ENCODE data around the gene FOXRED2. TPM values are rescaled to one million over a fixed set of nuclear protein-coding genes. Genes with fewer than 3 reads are reported as not detected.

The FOXRED2 gene
- total RNA-seq, 1 experiment from 2014 or later, result 220 TPM

DNA sequence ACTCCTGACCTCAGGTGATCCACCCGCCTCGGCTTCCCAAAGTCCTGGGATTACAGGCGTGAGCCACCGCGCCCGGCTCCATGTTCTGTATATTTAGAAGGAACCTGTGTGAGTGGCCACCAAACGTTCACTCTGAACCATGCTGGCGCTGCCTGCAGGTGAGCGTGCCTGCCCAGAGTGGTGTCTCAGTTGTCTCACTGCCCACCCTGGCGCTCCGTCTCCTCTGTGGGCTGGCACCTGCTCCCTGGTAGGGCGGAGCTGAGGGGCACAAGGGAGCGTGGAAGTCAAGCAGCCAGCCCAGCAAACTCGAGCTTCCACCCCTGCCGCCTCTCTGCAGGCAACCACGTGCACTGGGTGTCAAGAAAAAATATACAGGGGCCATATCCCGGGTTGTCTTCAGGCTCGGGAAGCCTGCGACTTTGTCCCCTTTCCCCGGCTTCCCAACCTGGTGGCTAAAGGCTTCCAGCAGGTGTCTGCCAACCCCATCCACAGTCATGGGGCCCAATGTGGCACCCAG is 42.1 kb downstream of the FOXRED2 start:
- Mint-ChIP-seq H3K27me3 (ENCODE audit: insufficient read depth, unreplicated experiment) (no peaks in the 10 kb centered on the region), H3K4me1 (ENCODE audit: low read depth, unreplicated experiment) (peaks cover 9% of the 10 kb centered on the region), H3K36me3 (ENCODE audit: insufficient read depth, unreplicated experiment) (peaks cover 25% of the 10 kb centered on the region), H3K4me3 (ENCODE audit: unreplicated experiment) (no peak overlapping the region), H3K9me3 (ENCODE audit: unreplicated experiment) (no peaks in the 10 kb centered on the region), H3K27ac (ENCODE audit: unreplicated experiment) (no peak overlapping the region)
- TF ChIP-seq, protein P1, sequence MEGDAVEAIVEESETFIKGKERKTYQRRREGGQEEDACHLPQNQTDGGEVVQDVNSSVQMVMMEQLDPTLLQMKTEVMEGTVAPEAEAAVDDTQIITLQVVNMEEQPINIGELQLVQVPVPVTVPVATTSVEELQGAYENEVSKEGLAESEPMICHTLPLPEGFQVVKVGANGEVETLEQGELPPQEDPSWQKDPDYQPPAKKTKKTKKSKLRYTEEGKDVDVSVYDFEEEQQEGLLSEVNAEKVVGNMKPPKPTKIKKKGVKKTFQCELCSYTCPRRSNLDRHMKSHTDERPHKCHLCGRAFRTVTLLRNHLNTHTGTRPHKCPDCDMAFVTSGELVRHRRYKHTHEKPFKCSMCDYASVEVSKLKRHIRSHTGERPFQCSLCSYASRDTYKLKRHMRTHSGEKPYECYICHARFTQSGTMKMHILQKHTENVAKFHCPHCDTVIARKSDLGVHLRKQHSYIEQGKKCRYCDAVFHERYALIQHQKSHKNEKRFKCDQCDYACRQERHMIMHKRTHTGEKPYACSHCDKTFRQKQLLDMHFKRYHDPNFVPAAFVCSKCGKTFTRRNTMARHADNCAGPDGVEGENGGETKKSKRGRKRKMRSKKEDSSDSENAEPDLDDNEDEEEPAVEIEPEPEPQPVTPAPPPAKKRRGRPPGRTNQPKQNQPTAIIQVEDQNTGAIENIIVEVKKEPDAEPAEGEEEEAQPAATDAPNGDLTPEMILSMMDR (IDR thresholded peaks at IDR 0.05; ENCODE audit: insufficient read depth in 1 of 2, low read depth in 1 of 2, low read length in 1 of 2, severe bottlenecking in 1 of 2, unreplicated experiment in 1 of 2), result no peak
- peaks cover 30% of the 10 kb centered on the region for H3K4me1 ChIP-seq
- H3K9me3 ChIP-seq, result no peaks in the 10 kb centered on the region
- no peaks in the 10 kb centered on the region for H3K27me3 ChIP-seq (replicated peaks; ENCODE audit: control insufficient read depth, insufficient read depth, low read length)
- POLR2A ChIA-PET, result no interaction called here
- CTCF ChIA-PET, result no interaction called here
- no peak for DNase-seq
- H3K36me3 ChIP-seq (ENCODE audit: control insufficient read depth, insufficient read depth, low read length), result no peaks in the 10 kb centered on the region
- no TSS peak for BruUV-seq (replicated peaks)
- no peak overlapping the region for H3K4me3 ChIP-seq (ENCODE audit: low read depth, low read length)
- intact Hi-C loops (cut with micrococcal nuclease; ENCODE audit: unreplicated experiment), result no loop called here

DNA sequence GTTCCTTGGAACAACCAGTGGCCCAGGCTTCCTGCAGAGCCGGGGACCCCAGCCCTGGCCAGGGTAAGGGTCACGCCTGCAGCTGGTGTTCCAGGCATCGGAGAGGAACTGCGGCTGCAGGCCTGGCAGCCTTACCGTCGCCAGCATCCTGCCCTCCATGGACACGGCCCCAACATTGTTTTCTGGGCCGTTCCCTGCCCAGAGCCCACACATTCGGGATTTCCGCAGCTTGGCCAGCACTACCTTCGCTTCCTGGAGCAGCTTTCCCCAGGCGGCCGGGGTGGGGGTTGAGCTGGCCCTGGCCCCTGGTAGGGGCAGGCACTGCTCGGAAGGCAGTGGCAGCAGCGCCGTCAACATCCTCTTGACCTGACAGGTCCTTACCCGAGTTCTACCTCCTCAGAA is 43.1 kb downstream of the FOXRED2 start:
- Mint-ChIP-seq H3K9me3 (ENCODE audit: unreplicated experiment) (no peaks in the 10 kb centered on the region), H3K4me3 (ENCODE audit: unreplicated experiment) (no peak overlapping the region), H3K27ac (ENCODE audit: unreplicated experiment) (no peak overlapping the region), H3K36me3 (ENCODE audit: insufficient read depth, unreplicated experiment) (peaks cover 21% of the 10 kb centered on the region), H3K4me1 (ENCODE audit: low read depth, unreplicated experiment) (peaks cover 9% of the 10 kb centered on the region), H3K27me3 (ENCODE audit: insufficient read depth, unreplicated experiment) (no peaks in the 10 kb centered on the region)
- H3K9me3 ChIP-seq, result no peaks in the 10 kb centered on the region
- POLR2A ChIA-PET, result no interaction called here
- DNase-seq, result no peak
- H3K27me3 ChIP-seq (replicated peaks; ENCODE audit: control insufficient read depth, insufficient read depth, low read length), result no peaks in the 10 kb centered on the region
- CTCF ChIA-PET, result no interaction called here
- H3K36me3 ChIP-seq (ENCODE audit: control insufficient read depth, insufficient read depth, low read length), result no peaks in the 10 kb centered on the region
- TF ChIP-seq, protein P1 (IDR thresholded peaks at IDR 0.05; ENCODE audit: insufficient read depth in 1 of 2, low read depth in 1 of 2, low read length in 1 of 2, severe bottlenecking in 1 of 2, unreplicated experiment in 1 of 2), result no peak
- no peak overlapping the region for H3K4me3 ChIP-seq (ENCODE audit: low read depth, low read length)
- peaks cover 40% of the 10 kb centered on the region for H3K4me1 ChIP-seq
- intact Hi-C loops (cut with micrococcal nuclease; ENCODE audit: unreplicated experiment), result no loop called here
- BruUV-seq (replicated peaks), result no TSS peak

DNA sequence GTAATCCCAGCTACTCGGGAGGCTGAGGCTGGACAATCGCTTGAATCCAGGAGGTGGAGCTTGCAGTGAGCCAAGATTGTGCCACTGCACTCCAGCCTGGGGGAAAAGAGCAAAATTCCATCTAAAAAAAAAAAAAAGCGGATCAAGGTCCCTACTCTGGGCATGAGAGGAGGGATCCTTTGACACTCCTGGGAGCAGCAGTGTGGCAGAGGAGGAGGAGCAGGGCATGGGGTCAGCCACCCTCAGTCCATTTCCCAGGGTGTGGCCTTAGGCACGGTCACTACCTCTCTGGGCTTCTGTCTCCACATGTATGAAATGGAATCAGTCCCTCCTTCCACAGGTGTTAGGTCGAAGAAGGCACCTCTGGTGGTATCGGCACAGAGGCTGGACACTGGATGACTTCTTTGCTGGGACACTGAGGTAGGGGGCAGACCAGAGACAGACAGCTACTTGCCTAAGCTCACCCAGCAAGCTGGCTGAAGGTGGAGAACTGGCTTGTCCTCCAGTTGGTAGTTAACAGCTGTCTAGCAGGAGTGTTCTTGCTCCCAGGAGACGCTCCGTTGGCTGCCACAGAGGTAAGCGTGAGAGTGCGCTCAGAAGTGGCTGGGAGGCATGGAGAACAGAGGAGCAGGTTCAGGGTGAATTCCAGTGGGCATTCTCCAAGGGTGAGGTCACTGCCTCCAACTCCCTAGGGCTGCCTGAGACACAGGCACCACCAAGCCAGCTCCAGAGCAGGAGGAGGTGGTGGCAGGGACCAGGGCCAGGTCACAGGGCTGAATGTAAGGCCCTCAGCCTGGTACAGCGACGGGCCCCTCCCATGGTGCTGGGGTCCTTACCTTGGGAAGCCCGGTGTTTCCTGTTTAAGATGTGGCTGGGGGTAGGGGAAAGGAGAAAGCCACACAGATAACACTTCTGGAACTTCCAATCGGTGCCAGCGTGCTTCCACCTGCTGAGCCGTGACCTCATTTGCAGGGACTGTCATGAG is 44.9 kb downstream of the FOXRED2 start:
- H3K36me3 ChIP-seq (ENCODE audit: control insufficient read depth, insufficient read depth, low read length), result no peaks in the 10 kb centered on the region
- Mint-ChIP-seq H3K4me1 (ENCODE audit: low read depth, unreplicated experiment) (peaks cover 14% of the 10 kb centered on the region), H3K27ac (ENCODE audit: unreplicated experiment) (peak overlapping the region; percentile 91), H3K27me3 (ENCODE audit: insufficient read depth, unreplicated experiment) (no peaks in the 10 kb centered on the region), H3K36me3 (ENCODE audit: insufficient read depth, unreplicated experiment) (peaks cover 16% of the 10 kb centered on the region), H3K4me3 (ENCODE audit: unreplicated experiment) (no peak overlapping the region), H3K9me3 (ENCODE audit: unreplicated experiment) (no peaks in the 10 kb centered on the region)
- no peaks in the 10 kb centered on the region for H3K9me3 ChIP-seq
- ChIA-PET CTCF (interaction anchor here (0.5 kb wide), 1 partner anchor 54 kb away, joined by 4 read pairs; no protein-coding TSS in a partner anchor), POLR2A (interaction anchor here (0.6 to 1.0 kb wide), 2 partner anchors 42 to 74 kb away, joined by 3 to 8 read pairs; partner anchors contain the start of gene MYH9)
- no peak overlapping the region for H3K4me3 ChIP-seq (ENCODE audit: low read depth, low read length)
- intact Hi-C loops (cut with micrococcal nuclease; ENCODE audit: unreplicated experiment), result no loop called here
- peak; percentile 75 to 84 for DNase-seq
- H3K4me1 ChIP-seq, result peaks cover 51% of the 10 kb centered on the region
- H3K27me3 ChIP-seq (replicated peaks; ENCODE audit: control insufficient read depth, insufficient read depth, low read length), result no peaks in the 10 kb centered on the region
- BruUV-seq (replicated peaks), result TSS peak; percentile 21
- TF ChIP-seq, protein P1 (IDR thresholded peaks at IDR 0.05; ENCODE audit: insufficient read depth in 1 of 2, low read depth in 1 of 2, low read length in 1 of 2, severe bottlenecking in 1 of 2, unreplicated experiment in 1 of 2), result no peak

All from Caco-2 (cell line).